AG04449 (cell line): Measurements from ENCODE around the gene PDK1.
A peak's percentile ranks its signal among the peaks of the same experiment; 100 is the strongest.

Experiments
- CTCF ChIA-PET: fragments of 350-600 bp; formaldehyde crosslinking; extraction: SDS; loops from one replicate; lab custom pipeline; 2021; ENCODE audit warnings: antibody characterized with exemption; lab: Yijun Ruan, JAX
- POLR2A ChIA-PET: fragments of 400-600, 350-600 bp; formaldehyde crosslinking; extraction: SDS; loops from one replicate; lab custom pipeline; 2020; ENCODE audit warnings: antibody characterized with exemption, inconsistent platforms; lab: Yijun Ruan, JAX
- DNase-seq: peaks from one replicate; pipeline ENCODE4 v3.0.0-alpha.2; 2010; ENCODE audit warnings: low read depth, low spot score
- H3K4me3 ChIP-seq: 2 replicates; pipeline ENCODE4 v1.5.1; 2011; ENCODE audit warnings: low read depth, mild to moderate bottlenecking, control low read depth, low read length
- TF ChIP-seq, protein P1 (sequence below): IDR thresholded peaks from one replicate; pipeline ENCODE4 v1.5.1; 2011; ENCODE audit warnings: mild to moderate bottlenecking, moderate library complexity, low read length, control low read depth, inconsistent platforms; ENCODE audit not compliant: insufficient read depth; ENCODE audit errors: missing control alignments

Gene PDK1

GRCh38 chr2:172597176-172597842 is 41.4 kb downstream of the PDK1 start:
- ChIA-PET CTCF (interaction anchor here (0.7 to 6.1 kb wide), 8 partner anchors 8 to 131 kb away, joined by 3 to 47 read pairs (median 6); no protein-coding TSS in a partner anchor), POLR2A (no interaction called here)
- DNase-seq, result no peak
- no peak overlapping the region for H3K4me3 ChIP-seq
- TF ChIP-seq, protein P1, sequence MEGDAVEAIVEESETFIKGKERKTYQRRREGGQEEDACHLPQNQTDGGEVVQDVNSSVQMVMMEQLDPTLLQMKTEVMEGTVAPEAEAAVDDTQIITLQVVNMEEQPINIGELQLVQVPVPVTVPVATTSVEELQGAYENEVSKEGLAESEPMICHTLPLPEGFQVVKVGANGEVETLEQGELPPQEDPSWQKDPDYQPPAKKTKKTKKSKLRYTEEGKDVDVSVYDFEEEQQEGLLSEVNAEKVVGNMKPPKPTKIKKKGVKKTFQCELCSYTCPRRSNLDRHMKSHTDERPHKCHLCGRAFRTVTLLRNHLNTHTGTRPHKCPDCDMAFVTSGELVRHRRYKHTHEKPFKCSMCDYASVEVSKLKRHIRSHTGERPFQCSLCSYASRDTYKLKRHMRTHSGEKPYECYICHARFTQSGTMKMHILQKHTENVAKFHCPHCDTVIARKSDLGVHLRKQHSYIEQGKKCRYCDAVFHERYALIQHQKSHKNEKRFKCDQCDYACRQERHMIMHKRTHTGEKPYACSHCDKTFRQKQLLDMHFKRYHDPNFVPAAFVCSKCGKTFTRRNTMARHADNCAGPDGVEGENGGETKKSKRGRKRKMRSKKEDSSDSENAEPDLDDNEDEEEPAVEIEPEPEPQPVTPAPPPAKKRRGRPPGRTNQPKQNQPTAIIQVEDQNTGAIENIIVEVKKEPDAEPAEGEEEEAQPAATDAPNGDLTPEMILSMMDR, result no peak

- DNase-seq, result no peak
- no peak overlapping the region for H3K4me3 ChIP-seq
- ChIA-PET CTCF (no interaction called here), POLR2A (no interaction called here)
- TF ChIP-seq, protein P1, result no peak
Measured at GRCh38 chr2:172599947-172600346, 44.1 kb downstream of the PDK1 start.

DNA sequence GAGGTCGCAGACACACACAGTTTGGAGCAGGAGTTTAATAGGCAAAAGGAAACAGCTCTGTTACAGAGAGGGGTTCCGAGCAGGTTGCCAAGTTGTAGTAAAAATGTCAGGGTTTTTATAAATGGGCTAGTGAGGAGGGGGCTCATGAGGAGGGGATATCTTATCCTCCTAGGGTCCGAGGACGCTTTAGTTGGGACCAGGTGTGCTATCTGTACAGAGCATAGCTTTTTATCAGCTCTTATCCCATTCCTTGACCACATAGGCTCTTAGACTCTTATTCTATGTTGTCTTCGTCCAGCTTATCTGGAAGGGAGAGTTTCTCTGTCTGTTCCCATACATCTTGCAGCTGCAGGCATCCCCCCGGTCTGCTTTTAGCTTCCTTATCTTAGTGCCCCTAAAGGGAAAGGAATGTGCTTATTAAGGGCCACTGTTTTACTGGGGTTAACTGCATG is 44.7 kb downstream of the PDK1 start:
- ChIA-PET POLR2A (no interaction called here), CTCF (interaction anchor here (0.8 to 0.9 kb wide), 2 partner anchors 13 to 17 kb away, joined by 3 to 4 read pairs; no protein-coding TSS in a partner anchor)
- no peak overlapping the region for H3K4me3 ChIP-seq
- TF ChIP-seq, protein P1, result no peak
- DNase-seq, result no peak

DNA sequence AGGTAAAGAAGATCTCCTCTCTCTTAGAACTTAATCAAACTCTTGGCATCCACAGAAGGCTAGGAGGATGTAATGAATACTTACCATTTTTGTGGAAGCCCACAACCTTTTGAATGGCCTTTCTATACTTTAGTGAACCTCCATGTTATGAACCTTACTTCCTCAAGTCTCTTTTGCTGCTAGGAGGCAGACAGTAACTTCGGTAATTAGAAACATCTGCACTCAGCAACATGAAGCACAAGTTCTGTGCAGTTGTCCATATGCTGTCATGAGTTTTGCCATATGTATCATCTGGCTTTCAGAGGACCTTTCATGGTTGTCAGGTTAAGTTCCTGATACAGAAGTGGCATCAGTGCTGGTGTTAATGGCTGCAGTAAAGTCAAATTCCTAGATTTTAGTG is 50.4 kb downstream of the PDK1 start:
- ChIA-PET CTCF (interaction anchor here (3.6 kb wide), 1 partner anchor 13 kb away, joined by 26 read pairs; no protein-coding TSS in a partner anchor), POLR2A (no interaction called here)
- DNase-seq, result peak; percentile 21
- TF ChIP-seq, protein P1, result no peak
- no peak overlapping the region for H3K4me3 ChIP-seq

DNA sequence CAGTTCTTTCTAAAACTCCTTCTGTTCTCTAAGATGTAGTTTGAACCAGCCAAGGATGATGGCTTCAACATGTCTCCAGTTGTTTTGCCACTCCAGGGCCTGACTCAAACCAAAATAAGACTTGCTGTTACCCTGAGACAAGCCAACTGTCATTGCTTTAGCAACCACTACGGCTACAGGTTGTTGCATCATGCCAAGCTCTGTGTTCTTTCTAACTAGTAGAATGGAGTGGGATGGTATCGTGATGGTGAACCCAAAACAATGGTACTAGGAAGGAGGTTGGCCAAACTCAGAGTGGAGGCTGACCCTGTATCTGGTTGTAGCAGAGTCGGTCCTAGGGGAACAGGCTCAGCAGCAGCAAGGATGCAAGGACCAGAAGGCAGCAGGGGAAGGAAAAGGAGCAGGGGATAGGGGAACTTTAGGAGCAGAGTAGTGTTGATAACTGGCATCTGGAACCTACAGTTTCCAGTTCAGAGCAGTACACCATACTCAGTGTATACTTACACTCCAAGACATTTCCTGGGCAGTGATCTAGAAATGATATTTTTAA is 51.6 kb downstream of the PDK1 start:
- ChIA-PET POLR2A (no interaction called here), CTCF (interaction anchor here (1.0 to 2.1 kb wide), 3 partner anchors 11 to 199 kb away, joined by 4 to 7 read pairs (median 5); no protein-coding TSS in a partner anchor)
- no peak overlapping the region for H3K4me3 ChIP-seq
- TF ChIP-seq, protein P1, result no peak
- no peak for DNase-seq

GRCh38 chr2:172609488-172609887 is 53.6 kb downstream of the PDK1 start:
- ChIA-PET CTCF (interaction anchor here (0.9 to 2.1 kb wide), 6 partner anchors 9 to 101 kb away, joined by 3 to 5 read pairs (median 4); no protein-coding TSS in a partner anchor), POLR2A (no interaction called here)
- H3K4me3 ChIP-seq, result no peak overlapping the region
- no peak for DNase-seq
- TF ChIP-seq, protein P1, result no peak
